Measurements from ENCODE around the gene PROSER2. TPM values are rescaled to one million over a fixed set of nuclear protein-coding genes. Genes with fewer than 3 reads are reported as not detected.

The PROSER2 gene
- total and polyA plus RNA-seq, 2 of the 13 experiments (the other 11 are each of a cell fraction or from before 2014, with no cell fraction given) = 6.9 to 7.7 TPM

DNA sequence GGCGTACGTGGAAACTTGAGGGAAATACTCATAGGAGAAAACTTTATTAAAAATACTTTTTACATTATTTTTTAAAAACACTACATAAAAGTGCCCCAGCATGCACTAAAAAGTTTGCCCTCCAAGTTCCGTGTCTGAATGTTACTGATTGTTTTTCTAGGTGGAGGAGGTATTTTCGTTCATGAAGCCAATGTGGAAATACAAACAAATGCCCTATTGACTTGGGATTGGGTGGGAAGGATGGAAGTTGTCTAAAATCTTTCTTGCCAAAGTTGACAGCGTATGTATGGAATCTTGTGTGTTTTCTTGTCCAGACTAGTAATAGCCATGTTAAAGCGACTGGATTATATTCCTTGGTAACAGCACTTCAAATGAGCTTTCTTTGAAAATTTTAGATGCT, 1.2 kb downstream of the PROSER2 start:
- DNase-seq (ENCODE audit: low spot score) (peak; percentile 36), ATAC-seq (no peak), FAIRE-seq (peak; percentile 64)
- Histone ChIP-seq H4K20me1 (ENCODE audit: insufficient read depth, low read length) (peaks cover 6% of the 10 kb centered on the region; the same call in 1 of the 2 replicates), H3K9me3 (ENCODE audit: low read length) (no peaks in the 10 kb centered on the region), H3K4me2 (ENCODE audit: low read depth, low read length) (peak overlapping the region; percentile 87), H3K27ac (ENCODE audit: extremely low read length, insufficient read depth, low read length) (peak overlapping the region; percentile 53), H3K36me3 (replicated peaks in 1 of 2; ENCODE audit: control insufficient read depth in 1 of 2, insufficient read depth in 2 of 2, low read length in 2 of 2) (no peaks in the 10 kb centered on the region; a peak in 1 of 5 replicates), H3K4me1 (ENCODE audit: insufficient read depth, low read length) (peaks cover 61% of the 10 kb centered on the region), H3K4me3 (replicated peaks in 1 of 3; ENCODE audit: insufficient read depth in 1 of 3, low read depth in 2 of 3, low read length in 3 of 3) (peak overlapping the region; percentile 90 to 98 (median 97); a peak in 5 of 6 replicates), H3K9ac (ENCODE audit: insufficient read depth, low read depth, low read length) (peak overlapping the region; percentile 84), H2AFZ (ENCODE audit: low read length) (no peak overlapping the region), H3K79me2 (ENCODE audit: insufficient read depth, low read length) (peaks cover 51% of the 10 kb centered on the region), H3K27me3 (ENCODE audit: control insufficient read depth in 1 of 2, insufficient read depth in 2 of 2, low read length in 2 of 2) (no peaks in the 10 kb centered on the region)
- intact Hi-C loops (cut with micrococcal nuclease; ENCODE audit: unreplicated experiment) (loop anchor here (10.0 kb wide), 1 partner anchor 220 kb away; no protein-coding TSS in a partner anchor), in situ Hi-C loops (cut with HindIII; ENCODE audit: extremely low pct_ligation_motif_present, low pct_unique_long_range_greater_than_20kb) (no loop called here)
- CTCF ChIA-PET (ENCODE audit: low intra/inter-chr PET ratio, low total read pairs) = interaction anchor here (0.6 kb wide), 1 partner anchor 162 kb away, joined by 3 read pairs; no protein-coding TSS in a partner anchor
- 5% methylated on average over 6 of the region's 6 CpGs for WGBS (ENCODE audit: low lambda C conversion rate)
- TSS peak; percentile 67 for BruUV-seq (replicated peaks)
- TF ChIP-seq, protein P1, sequence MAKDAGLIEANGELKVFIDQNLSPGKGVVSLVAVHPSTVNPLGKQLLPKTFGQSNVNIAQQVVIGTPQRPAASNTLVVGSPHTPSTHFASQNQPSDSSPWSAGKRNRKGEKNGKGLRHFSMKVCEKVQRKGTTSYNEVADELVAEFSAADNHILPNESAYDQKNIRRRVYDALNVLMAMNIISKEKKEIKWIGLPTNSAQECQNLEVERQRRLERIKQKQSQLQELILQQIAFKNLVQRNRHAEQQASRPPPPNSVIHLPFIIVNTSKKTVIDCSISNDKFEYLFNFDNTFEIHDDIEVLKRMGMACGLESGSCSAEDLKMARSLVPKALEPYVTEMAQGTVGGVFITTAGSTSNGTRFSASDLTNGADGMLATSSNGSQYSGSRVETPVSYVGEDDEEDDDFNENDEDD (CRISPR knock-in tag; IDR thresholded peaks at IDR 0.05; ENCODE audit: borderline replicate concordance) = no peak
- TF ChIP-seq SAP130 (CRISPR knock-in tag; IDR thresholded peaks at IDR 0.05; ENCODE audit: low read depth) (peak; percentile 38; the same call in 1 of the 2 replicates), KLF16 (CRISPR knock-in tag; IDR thresholded peaks at IDR 0.05) (no peak), SOX13 (IDR thresholded peaks at IDR 0.05) (no peak), SOX13 (CRISPR knock-in tag; conservative IDR thresholded peaks at IDR 0.05 in 1 of 2, IDR thresholded peaks at IDR 0.05 in 1 of 2) (peak in 1 of 2 experiments; percentile 20; a peak in 1 of 4 replicates), HHEX (CRISPR knock-in tag; IDR thresholded peaks at IDR 0.05) (no peak), YEATS2 (CRISPR knock-in tag; IDR thresholded peaks at IDR 0.05; ENCODE audit: borderline replicate concordance) (no peak), FOXA1 (IDR thresholded peaks at IDR 0.05) (no peak), FOXA1 (CRISPR knock-in tag; IDR thresholded peaks at IDR 0.05) (peak; percentile 45; the same call in 1 of the 2 replicates), POLR2A (IDR thresholded peaks at IDR 0.05; ENCODE audit: insufficient read depth in 1 of 2, low read depth in 2 of 2, low read length in 2 of 2) (0 out of 4 replicates have a peak, but pooled peaks of 1 of the 2 experiments have one; percentile 42), ZBTB38 (CRISPR knock-in tag; IDR thresholded peaks at IDR 0.05) (no peak), TAF15 (IDR thresholded peaks at IDR 0.05; ENCODE audit: low read depth, low read length, poor library complexity, severe bottlenecking) (no peak), ZNF850 (CRISPR knock-in tag; conservative IDR thresholded peaks at IDR 0.05) (no peak), ELF3 (CRISPR knock-in tag; IDR thresholded peaks at IDR 0.05) (peak; percentile 33; the same call in 1 of the 2 replicates), FOXA3 (CRISPR knock-in tag; IDR thresholded peaks at IDR 0.05) (0 out of 2 replicates have a peak, but pooled peaks have one; percentile 21)
- TF ChIP-seq, protein P2, sequence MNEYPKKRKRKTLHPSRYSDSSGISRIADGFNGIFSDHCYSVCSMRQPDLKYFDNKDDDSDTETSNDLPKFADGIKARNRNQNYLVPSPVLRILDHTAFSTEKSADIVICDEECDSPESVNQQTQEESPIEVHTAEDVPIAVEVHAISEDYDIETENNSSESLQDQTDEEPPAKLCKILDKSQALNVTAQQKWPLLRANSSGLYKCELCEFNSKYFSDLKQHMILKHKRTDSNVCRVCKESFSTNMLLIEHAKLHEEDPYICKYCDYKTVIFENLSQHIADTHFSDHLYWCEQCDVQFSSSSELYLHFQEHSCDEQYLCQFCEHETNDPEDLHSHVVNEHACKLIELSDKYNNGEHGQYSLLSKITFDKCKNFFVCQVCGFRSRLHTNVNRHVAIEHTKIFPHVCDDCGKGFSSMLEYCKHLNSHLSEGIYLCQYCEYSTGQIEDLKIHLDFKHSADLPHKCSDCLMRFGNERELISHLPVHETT (CRISPR knock-in tag; conservative IDR thresholded peaks at IDR 0.05) = no peak
- POLR2A ChIA-PET = interaction anchor here (0.8 kb wide), 1 partner anchor 30 kb away, joined by 3 read pairs; no protein-coding TSS in a partner anchor

Data from HepG2 (cell line).